Ramos (cell line): Measurements from ENCODE around the gene POGZ.

ENCODE experiments used
- in situ Hi-C: fragments of 300-500 bp; cut with MboI; formaldehyde crosslinking; loops from one replicate; pipeline ENCODE4 v1.14.3; 2022; ENCODE audit warnings: low sequenced_read_pairs; ENCODE audit not compliant: unreplicated experiment

POGZ gene

DNA sequence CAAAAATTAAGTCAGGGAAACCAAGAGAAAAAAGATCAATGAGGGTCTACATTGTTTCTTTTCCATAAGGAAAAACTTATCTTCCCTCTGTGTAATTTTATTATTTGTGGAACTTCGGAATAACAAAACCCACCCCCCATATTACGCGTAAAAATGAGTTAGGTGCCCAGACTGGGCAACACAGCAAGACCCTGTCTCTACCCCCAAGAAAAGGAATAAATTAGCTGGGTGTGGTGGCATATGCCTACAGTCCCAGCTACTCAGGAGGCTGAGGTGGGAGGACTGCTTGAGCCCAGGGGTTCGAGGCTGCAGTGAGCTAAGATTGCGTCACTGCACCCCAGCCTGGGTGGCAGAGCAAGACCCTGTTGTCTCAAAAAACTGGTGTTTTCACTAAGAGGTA lies 39.5 kb downstream of the POGZ start:
- in situ Hi-C loops = no loop called here

DNA sequence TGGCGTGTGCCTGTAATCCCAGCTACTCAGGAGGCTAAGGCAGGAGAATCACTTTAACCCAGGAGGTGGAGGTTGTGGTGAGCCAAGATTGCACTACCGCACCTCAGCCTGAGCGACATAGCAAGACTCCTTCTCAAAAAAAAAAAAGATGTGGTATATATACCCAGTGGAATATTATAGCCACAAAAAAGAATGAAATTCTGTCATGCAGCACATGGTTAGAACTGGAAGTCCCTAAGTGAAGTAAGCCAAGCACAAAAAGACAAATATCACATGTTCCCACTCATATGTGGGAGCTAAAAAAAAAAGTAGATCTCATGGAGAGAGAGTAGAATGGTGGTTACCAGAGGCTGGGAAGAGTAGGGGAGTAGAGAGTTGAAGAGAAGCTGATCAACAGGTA lies 41.2 kb downstream of the POGZ start:
- in situ Hi-C loops = no loop called here

DNA sequence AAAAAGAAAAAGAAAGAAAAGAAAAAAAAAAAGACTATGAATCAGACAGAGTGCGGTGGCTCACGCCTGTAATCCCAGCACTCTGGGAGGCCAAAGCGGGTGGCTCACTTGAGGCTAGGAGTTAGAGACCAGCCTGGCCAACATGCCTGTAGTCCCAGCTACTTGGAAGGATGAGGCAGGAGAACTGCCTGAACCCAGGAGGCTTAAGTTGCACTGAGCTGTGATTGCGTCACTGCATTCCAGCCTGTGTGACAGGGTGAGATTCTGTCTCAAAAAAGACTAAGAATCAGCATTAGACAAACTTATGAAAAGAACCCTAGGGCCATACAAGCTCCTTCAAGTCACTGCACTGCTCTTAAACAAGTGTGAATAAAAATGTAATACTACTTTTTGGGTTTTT lies 43.1 kb downstream of the POGZ start:
- in situ Hi-C loops = no loop called here

DNA sequence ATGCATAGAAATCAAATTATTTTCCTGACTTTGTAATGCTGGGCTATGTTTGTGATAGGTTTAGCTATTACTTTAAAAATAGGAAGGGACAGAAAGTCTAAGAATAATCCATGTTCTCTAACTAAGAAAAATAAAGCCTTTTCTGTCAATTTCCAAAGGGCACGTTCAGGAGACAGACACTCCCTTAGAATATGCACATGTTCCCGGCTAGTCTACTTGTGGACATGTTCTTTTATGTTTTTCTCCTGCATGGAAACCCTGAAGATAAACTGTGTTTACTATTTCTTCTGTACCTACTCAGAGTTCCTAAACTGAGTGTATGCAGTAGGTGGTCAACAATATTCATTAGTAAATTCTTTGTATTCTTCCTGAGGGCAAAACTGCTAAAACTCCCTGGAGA lies 47.4 kb downstream of the POGZ start:
- in situ Hi-C loops = no loop called here

DNA sequence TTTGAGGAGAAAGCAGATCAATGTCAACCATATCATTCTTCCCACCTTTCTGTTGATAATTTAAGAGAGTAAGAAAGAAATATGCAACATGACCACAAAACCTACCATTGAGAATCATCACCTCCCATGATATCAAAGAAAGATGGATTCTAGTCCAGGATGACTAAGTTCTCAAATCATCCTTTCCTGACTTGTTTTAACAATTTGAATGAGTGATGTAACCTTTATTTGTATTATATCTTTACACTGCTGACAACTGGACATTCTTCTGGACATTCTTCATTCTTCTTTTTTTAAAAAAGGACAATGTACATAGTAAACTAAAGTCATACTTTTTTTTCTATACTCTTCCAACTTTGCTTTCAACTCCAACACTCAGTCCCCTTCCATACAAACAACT lies 50.4 kb downstream of the POGZ start:
- in situ Hi-C loops = no loop called here

DNA sequence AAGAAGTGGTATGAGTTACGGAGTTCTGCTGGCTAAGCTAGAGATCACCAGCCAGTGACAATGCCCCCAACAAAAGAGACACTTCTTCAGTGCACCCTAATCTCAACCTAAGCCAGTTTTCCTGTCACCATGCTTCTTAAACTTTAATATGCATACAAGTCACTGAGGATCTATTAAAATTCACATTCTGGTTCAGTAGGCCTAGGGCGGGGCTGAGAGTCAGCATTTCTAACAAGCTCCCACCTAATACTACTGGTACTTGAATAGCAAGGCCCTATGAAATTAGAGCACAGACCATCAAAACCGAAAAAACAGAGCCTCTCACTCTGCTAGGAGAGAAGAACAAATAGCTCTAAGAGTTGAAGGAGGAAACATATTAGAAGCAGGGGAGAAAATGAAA lies 52.0 kb downstream of the POGZ start:
- in situ Hi-C loops = no loop called here

DNA sequence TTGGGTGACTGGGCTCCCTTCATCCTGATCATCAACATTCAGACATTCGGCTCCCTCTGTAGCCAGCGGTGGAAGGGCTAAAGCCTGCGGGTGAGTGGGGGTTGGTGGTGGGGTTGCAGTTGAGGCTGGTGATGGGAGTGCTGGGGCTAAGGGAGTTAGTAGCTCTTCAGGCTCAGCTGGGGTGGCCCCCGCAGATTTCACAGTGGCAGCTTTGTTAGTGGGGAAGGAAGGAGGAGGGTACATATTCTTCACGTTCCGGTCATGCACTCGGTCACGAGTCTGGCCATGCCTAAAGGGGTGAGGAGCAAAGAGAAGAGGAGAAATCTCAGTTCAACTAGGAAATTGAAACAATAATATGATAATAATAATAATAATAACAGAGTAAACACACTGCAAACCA lies 53.1 kb downstream of the POGZ start:
- in situ Hi-C loops = no loop called here

DNA sequence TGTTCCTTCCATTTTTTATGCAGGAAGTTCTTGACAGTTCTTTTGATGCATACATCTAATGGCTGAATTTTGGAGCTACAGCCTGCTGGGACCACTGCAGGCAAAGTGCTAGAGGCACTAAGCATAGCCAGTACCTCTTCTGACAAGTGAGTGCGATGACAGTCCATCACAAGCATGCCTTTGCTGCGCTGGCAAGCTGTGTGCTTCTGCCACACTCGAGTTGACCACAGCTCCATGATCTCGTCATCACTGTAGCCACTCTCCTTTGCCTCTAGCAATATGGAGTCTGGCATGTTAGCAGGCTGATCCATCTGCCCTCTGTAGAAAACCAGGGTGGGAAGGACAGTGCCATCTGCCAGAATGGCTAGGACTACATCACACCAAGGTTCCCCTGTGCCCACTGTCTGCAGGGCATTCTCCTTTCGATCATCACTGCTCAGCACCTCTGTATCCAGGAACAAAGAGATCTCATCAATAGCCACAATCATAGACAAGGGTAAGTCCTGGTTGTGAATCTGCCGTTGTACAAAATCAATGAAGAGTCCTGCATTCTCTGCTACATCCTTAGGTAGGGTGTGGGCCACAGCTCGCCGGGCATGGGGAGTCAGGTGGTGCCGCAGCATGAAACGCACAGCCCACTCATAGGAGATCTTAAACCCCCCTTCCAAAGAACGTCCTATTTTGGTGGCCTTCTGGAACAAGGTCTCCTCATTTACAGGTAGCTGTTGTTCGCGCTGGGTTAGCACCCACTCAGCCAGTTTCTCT lies 53.9 kb downstream of the POGZ start:
- in situ Hi-C loops = no loop called here

DNA sequence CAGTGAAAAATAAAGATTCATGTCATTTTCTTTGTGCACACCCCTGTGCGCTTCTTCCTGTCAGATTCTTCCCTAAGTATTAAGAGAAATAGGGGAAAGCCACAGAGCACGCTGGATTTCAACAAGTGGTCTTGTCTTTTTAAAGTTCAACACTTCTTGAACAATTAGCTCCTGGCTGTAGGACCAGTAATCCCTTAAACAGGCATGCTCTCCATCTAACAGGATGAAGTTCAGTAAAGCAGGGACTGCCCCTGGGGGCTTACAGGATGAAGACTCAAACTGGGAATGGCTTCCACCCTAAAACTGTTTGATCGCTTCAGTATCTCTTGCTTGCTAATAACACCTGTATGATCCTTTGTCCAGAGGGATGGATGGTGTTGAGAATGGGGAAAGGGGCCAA lies 55.7 kb downstream of the POGZ start:
- in situ Hi-C loops = no loop called here

DNA sequence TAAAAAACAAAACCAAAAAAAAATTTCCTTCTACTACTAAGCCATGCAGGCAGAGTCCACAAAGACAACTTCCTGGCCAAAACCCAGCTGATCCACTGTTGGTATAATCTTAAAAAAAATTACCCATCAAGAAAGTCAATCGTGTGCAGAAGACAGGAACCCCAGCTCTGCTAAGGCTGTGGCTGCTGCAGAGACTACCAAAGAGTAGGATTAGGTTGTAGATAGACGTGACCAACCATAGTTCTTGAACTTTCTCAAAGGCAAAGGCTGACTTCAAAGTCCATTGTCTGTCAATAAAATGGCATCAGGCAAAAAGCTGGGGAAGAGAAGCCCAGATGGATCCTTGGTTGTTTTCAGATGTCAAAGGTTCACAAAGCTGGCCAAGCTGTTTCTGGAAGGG lies 56.5 kb downstream of the POGZ start:
- in situ Hi-C loops = no loop called here

DNA sequence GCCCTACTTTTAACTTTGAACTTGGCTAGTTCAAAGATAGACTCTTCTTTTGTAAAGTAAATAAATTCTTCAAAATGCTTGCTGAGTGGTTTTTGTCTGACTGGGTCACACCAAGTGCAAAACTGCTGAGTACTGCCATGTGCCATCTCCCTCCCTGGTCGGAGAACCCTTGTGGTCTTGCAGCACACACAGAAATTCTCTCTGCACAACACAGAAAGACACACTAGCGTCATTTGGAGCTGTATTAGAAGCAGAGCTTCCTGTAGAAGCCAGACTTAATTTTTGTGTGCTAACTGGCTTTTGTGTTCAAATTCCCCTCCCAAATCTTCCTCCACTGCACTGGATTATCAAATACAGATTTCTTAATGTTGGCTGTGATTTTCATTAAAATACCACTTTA lies 57.4 kb downstream of the POGZ start:
- in situ Hi-C loops = no loop called here

DNA sequence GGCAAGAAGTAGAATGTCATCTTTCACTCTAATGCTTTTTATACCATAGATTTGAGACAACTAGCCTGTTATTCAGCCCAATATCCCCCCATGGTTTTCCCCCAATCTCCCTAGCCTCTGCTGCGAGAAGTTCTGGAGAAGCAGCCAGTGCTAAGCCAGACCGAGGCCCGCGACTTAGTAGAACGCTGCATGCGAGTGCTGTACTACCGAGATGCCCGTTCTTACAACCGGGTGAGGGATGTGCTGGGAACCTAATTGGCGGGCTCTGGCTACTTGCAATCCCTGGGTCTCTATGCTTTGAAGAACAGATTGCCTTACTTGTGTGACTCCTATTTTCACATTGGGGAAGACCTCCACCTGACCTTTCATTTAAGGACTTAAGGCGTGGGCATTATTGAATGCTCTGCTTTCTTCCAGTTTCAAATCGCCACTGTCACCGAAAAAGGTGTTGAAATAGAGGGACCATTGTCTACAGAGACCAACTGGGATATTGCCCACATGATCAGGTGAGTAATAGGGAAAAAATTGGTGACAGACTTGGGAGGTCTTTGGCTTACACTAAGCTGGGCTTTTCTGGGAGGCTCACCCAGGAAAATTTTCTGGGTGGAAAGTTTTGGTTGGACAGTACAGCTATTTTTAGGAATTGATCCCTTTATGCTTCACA lies 58.0 kb downstream of the POGZ start:
- in situ Hi-C loops = no loop called here

DNA sequence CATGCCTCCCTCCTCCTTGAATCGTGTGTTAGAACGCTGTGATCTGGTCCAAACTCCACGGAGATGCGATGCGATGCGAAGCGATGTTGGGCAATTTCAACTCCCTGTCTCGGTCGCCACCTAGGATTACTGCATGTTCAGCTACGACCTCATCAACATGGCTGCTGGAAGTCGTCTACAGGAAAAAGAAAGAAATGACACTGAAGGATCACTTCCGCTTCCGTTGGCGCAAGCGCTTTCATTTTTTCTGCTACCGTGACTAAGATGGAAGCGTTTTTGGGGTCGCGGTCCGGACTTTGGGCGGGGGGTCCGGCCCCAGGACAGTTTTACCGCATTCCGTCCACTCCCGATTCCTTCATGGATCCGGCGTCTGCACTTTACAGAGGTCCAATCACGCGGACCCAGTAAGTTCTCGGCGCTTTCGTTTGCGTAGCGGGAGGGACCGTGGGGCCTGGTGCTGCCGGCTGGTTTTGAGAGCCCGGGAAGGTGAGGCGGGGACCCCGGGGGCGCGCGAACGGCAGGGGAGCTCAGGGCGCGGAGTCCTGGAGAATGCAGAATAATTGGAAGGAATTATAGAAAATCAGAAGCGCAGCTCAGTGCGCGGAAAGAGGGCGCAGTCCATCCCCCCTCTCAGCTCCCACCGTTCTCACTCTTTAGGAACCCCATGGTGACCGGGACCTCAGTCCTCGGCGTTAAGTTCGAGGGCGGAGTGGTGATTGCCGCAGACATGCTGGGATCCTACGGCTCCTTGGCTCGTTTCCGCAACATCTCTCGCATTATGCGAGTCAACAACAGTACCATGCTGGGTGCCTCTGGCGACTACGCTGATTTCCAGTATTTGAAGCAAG lies 59.7 kb downstream of the POGZ start, which contains the start of gene PSMB4:
Gene PSMB4 (plus strand): TSS at position 250 of the 848 bp plus-strand sequence. CDS start 15 bp downstream, at position 265.
- in situ Hi-C loops = loop anchor here (10.0 kb wide), 1 partner anchor 95 kb away; no protein-coding TSS in a partner anchor

DNA sequence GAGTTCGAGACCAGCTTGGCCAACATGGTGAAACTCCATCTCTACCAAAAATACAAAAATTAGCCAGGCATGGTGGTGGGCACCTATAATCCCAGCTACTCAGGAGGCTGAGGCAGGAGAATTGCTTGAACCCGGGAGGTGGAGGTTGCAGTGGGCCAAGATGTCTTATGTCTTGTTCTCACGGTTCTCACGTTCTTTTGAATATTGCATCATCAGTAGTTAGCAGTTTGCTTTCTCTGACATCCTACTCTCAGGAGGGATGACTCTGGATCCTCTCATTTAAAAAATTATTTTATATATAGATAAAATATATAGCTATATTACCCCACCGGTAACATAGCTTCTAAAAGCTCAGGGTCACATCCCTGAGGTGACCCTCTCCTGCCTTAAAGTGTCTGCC lies 63.0 kb downstream of the POGZ start:
- in situ Hi-C loops = loop anchor here (10.0 kb wide), 1 partner anchor 91 kb away; no protein-coding TSS in a partner anchor

DNA sequence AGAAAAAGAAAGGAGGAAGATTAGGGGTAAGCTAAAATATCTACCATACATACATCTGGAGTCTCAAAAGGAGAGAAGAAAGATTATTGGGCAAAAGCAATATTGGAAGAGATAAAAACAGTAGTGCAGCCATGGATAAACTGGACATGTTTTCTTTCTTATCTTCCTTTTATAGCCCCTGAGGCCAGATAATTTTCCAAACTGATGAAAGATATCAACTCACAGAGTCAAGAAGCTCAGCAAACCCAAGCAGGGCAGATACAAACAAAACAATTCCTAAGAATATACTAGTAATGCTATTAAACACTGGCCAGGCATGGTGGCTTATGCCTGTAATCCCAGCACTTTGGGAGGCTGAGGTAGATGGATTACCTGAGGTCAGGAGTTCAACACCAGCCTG lies 65.7 kb downstream of the POGZ start:
- in situ Hi-C loops = loop anchor here (10.0 kb wide), 1 partner anchor 89 kb away; no protein-coding TSS in a partner anchor

DNA sequence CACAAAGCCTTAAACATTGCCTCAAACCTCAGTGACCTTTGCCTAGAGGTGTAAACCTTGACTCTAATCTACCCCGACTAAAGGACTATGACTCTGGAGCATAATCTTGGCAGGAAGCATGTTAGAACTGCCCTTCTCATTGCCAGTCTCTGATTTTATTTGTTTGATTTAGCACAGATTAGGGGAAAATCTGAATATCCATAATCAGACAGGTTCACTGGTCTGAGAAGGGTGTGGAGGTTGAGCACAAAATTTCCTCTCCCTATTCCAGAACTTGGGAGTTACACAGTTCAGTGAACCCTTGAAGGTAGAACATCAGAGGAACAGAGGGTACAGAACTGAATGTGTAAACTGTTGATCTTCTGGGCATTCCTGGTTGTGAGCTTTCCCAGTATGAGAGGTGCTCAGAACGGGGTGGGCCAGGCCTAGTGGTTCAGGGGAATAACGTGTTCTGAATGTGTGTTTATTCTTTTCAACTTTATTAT lies 68.2 kb downstream of the POGZ start:
- in situ Hi-C loops = loop anchor here (10.0 kb wide), 1 partner anchor 86 kb away; no protein-coding TSS in a partner anchor

DNA sequence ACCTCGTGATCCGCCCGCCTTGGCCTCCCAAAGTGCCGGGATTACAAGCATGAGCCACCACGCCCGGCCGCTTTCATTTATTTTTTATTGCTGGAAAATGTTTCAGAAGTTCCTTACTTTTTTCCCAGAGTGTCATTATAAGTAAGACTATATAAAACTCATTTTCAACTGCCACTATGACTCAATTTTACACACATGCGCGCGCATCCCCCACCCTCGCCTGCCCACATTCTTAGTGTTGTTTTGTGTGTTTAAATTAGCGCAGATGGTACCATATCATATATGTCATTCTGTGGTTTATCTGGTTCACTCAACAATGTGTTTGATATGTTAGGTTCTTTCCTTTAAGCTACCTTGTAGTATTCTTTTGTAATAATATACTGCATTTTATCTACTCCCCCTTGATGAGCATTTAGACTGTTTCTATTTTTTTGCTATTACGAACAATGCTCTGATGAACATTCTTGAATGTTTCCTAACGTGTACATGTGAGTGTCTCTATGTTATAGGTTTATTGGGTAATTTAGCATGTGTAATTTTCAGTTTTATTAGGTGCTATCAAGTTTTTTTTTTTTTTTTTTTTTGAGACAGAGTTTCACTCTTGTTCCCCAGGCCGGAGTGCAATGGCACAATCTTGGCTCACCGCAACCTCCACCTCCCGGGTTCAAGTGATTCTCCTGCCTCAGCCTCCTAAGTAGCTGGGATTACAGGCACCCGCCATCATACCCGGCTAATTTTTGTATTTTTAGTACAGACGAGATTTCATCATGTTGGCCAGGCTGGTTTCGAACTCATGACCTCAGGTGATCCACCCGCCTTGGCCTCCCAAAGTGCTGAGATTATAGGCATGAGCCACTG lies 68.8 kb downstream of the POGZ start:
- in situ Hi-C loops = loop anchor here (10.0 kb wide), 1 partner anchor 86 kb away; no protein-coding TSS in a partner anchor

DNA sequence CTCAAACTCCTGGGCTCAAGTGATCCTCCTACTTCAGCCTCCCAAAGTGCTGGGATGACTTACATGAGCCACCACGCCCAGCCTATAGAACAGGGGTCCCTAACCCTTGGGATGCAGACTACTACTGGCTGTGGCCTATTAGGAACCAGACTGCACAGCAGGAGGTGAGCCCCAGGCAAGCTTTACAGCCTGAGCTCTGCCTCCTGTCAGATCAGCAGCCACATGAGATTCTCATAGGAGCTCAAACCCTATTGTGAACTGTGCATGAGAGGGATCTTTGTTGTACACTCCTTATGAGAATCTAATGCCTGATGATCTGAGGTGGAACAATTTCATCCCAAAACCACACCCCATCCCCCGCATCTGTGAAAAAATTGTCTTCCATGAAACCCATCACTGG lies 73.3 kb downstream of the POGZ start:
- in situ Hi-C loops = no loop called here

DNA sequence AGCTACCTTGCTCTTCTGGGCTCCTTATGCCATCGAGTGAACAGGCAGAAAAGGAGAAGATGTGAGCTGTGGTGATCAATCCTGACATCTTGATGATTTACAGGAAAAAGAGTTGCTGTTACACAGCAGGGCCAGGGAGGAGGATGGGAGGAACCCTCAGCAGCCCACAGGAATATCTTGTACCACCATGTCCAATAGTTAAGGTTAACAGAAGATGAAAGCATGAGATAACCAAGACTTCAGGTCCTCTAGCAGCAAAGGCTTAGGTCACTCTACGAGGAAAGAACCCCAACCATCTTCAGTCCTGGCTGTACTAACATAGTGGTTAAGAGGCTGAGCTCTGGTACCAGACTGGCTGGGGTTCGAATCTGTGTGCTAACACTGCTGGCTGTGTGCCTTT lies 74.7 kb downstream of the POGZ start:
- in situ Hi-C loops = no loop called here
